ENCODE measurements around the gene FAF2. TPM values are rescaled to one million over a fixed set of nuclear protein-coding genes. Genes with fewer than 3 reads are reported as not detected.
"Not testable (repeated sequence)": the region's sequence is repeated elsewhere in the genome, so short reads cannot be mapped to it uniquely, and the experiment has no call there.

The FAF2 gene
- total RNA-seq, 4 donors from 2014 or later: 25.3 to 27.7 (median 25.5) TPM

- no peak overlapping the region for H3K27ac ChIP-seq
- no peaks in the 10 kb centered on the region for H3K36me3 ChIP-seq
- no peaks in the 10 kb centered on the region for H3K9me3 ChIP-seq
- no peak for TF ChIP-seq CTCF (IDR thresholded peaks at IDR 0.05)
- no peak for TF ChIP-seq POLR2AphosphoS5 (IDR thresholded peaks at IDR 0.05)
- TF ChIP-seq EP300 (IDR thresholded peaks at IDR 0.05): no peak
- TF ChIP-seq POLR2A (IDR thresholded peaks at IDR 0.05): no peak
- H3K4me3 ChIP-seq: no peak overlapping the region
- H3K27me3 ChIP-seq: peaks cover 23% of the 10 kb centered on the region
- ATAC-seq: no peak
- 66 to 71% methylated on average over 5 to 9 of the region's 12 CpGs for WGBS, 2 donors (ENCODE audit: low coverage in 1 of 2)
- no peaks in the 10 kb centered on the region for H3K4me1 ChIP-seq
Measured at GRCh38 chr5:176438959-176439757, 9.0 kb upstream of the FAF2 start.

DNA sequence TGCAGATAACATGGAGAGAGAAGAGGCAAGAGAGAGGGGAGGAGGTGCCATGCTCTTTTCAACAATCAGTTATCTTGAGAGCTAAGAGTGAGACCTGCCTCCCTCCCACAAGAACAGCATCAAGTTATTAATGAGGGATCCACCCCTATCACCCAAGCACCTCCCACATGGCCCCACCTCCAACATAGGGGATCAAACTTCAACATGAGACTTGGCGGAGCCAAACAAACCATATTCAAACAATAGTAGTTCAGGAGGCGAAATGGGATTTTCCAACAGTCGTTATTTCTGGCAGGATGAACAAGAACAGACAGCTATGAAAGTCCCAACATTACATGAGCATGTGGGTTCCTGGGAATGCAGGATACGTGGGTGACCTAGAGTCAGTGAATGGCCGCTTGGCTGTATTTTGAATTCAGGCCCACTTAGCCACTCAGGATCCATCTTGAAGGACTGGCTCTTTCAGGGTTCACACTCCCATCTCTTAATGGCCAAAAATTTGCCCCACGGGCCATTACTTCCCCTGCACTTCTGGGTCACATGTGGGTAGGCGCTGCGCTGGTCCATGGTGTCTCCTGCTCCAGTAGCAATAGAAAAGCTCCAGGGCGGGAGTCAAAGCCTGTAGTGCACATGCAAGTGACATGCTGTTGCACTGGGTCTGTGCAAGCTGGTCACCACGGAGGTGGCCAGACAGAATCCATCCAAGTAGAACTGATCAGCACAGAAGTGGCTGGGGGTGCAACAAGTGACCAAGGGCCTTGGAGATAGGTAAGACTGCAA, 7.1 kb upstream of the FAF2 start:
- no peaks in the 10 kb centered on the region for H3K9me3 ChIP-seq
- H3K27ac ChIP-seq: no peak overlapping the region
- H3K4me3 ChIP-seq: no peak overlapping the region
- H3K36me3 ChIP-seq: no peaks in the 10 kb centered on the region
- WGBS, 2 donors (ENCODE audit: low coverage in 1 of 2): 34 to 78% methylated on average over 4 to 8 of the region's 10 CpGs
- no peak for ATAC-seq
- H3K27me3 ChIP-seq: peaks cover 16% of the 10 kb centered on the region
- no peaks in the 10 kb centered on the region for H3K4me1 ChIP-seq
- no peak for TF ChIP-seq POLR2AphosphoS5 (IDR thresholded peaks at IDR 0.05)
- TF ChIP-seq POLR2A (IDR thresholded peaks at IDR 0.05): no peak
- no peak for TF ChIP-seq EP300 (IDR thresholded peaks at IDR 0.05)
- TF ChIP-seq CTCF (IDR thresholded peaks at IDR 0.05): no peak

DNA sequence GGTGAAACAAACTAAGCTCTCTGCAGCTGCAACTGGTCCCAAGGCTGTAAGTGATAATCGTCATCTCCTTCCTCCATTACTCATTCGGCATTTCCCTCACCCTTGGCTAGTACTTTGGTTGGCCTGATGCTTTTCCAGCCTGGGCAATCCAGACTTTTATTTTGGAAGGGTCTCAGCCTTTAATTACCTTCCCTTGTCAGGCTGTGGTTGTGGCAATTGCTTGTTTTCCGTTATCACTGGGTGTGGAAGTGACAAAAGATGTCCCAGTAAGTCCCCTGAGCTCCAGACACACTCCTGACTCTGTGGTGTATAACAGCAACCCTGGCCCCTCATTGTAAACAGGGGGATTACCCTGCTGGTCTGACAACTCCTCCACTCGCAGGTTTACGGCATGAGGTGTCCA, 6.3 kb upstream of the FAF2 start:
- H3K4me3 ChIP-seq: no peak overlapping the region
- no peaks in the 10 kb centered on the region for H3K9me3 ChIP-seq
- 17 to 21% methylated on average over 4 to 5 of the region's 5 CpGs for WGBS, 2 donors (ENCODE audit: low coverage in 1 of 2)
- H3K27ac ChIP-seq: no peak overlapping the region
- H3K36me3 ChIP-seq: no peaks in the 10 kb centered on the region
- H3K27me3 ChIP-seq: peaks cover 16% of the 10 kb centered on the region
- no peak for ATAC-seq
- TF ChIP-seq POLR2AphosphoS5 (IDR thresholded peaks at IDR 0.05): no peak
- TF ChIP-seq CTCF (IDR thresholded peaks at IDR 0.05): no peak
- no peak for TF ChIP-seq POLR2A (IDR thresholded peaks at IDR 0.05)
- no peak for TF ChIP-seq EP300 (IDR thresholded peaks at IDR 0.05)
- H3K4me1 ChIP-seq: peaks cover 0 to 6% (median 0%) of the 10 kb centered on the region in 3 donors

DNA sequence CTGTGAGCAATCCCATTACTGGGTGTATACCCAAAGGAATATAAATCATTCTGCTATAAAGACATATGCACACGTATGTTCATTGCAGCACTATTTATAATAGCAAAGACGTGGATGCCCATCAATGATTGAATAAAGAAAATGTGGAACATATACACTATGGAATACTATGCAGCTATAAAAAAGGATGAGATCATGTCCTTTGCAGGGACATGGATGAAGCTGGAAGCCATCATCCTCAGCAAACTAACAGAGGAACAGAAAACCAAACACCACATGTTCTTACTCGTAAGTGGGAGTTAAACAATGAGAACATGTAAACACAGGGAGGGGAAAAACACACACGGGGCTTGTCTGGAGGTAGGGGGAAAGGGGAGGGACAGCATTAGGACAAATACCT, 5.3 kb upstream of the FAF2 start:
- ATAC-seq, H3K4me3 ChIP-seq, H3K27ac ChIP-seq, H3K36me3 ChIP-seq, H3K9me3 ChIP-seq: not testable (repeated sequence)
- WGBS, 2 donors (ENCODE audit: low coverage in 1 of 2): 53 to 66% methylated on average over 2 to 4 of the region's 4 CpGs
- Histone ChIP-seq H3K4me1 (peaks cover 0 to 10% (median 0%) of the 10 kb centered on the region in 3 donors), H3K27me3 (peaks cover 14% of the 10 kb centered on the region)

DNA sequence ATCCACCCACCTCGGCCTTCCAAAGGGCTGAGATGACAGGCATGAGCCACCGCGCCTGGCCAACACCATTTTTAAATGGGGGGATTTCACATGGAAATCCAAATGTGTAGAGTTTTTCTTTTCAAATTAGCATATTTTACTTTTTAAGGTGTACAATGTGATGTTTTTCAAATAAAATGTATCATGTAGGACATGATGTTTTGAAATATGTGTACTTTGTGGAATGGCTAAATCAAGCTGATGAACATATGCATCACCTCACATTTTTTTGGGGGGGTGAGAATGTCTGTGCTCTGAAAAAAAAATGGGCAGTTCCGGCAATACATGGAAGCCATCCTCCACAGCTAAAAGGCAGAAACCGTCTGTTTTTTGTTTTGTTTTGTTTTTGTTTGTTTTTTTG, 3.4 kb upstream of the FAF2 start:
- Histone ChIP-seq H3K4me3 (no peak overlapping the region), H3K36me3 (no peaks in the 10 kb centered on the region), H3K9me3 (no peaks in the 10 kb centered on the region), H3K4me1 (peaks cover 0 to 21% (median 9%) of the 10 kb centered on the region in 3 donors), H3K27me3 (peaks cover 8% of the 10 kb centered on the region), H3K27ac (no peak overlapping the region)
- no peak for TF ChIP-seq POLR2A (IDR thresholded peaks at IDR 0.05)
- no peak for TF ChIP-seq POLR2AphosphoS5 (IDR thresholded peaks at IDR 0.05)
- no peak for TF ChIP-seq CTCF (IDR thresholded peaks at IDR 0.05)
- TF ChIP-seq EP300 (IDR thresholded peaks at IDR 0.05): no peak
- 81 to 83% methylated on average over 1 to 5 of the region's 5 CpGs for WGBS, 2 donors (ENCODE audit: low coverage in 1 of 2)
- no peak for ATAC-seq

All from gastroesophageal sphincter (tissue), 4 donors.